ENCODE measurements around the gene ZFC3H1.
A peak's percentile ranks its signal among the peaks of the same experiment; 100 is the strongest.

Gene ZFC3H1

DNA sequence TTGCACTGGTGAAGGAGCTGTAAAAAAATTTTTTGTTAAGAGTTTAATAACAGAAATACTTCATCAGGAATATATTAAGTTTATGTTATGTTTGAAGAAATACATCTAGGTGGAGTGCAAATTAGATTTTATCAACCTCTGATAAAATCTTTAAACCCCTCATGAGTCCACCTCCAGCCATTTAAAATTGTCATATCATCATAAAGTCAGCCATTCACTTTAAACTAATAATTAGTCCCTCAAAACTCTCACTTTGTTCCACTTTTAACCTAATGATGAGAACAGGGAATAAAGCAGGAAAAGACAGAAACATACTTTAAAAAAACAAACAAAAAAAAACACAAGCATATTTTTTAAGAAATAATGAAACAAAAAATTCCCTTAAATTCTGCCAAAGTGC lies 25.1 kb downstream of the ZFC3H1 start:
- DNase-seq (ENCODE audit: low read depth) = no peak

GRCh38 chr12:71636704-71637115 lies 26.9 kb downstream of the ZFC3H1 start:
- DNase-seq (ENCODE audit: low read depth) = peak; percentile 21

GRCh38 chr12:71627438-71628002 lies 36.1 kb downstream of the ZFC3H1 start:
- DNase-seq (ENCODE audit: low read depth) = no peak

GRCh38 chr12:71626768-71627167 lies 36.9 kb downstream of the ZFC3H1 start:
- no peak for DNase-seq (ENCODE audit: low read depth)

DNA sequence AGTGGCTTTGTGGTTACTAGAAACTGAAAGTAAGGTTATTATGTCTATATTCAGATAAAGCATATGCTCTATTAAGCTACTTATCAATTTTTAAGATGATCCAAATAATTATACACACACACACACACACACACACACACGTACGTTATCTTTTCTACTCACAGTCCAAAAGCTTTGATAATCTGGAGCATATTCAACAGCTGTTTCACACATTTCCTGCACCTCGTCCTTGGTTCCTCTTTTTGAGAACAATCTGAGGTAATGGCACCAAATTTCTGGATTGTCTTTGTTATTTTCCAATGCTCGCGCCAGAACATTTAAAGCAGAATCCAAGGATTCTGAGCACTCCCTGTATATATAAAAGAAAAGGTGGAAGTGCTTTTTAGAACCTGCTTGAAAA lies 37.5 kb downstream of the ZFC3H1 start:
- DNase-seq (ENCODE audit: low read depth) = no peak

- no peak for DNase-seq (ENCODE audit: low read depth)
Observed at GRCh38 chr12:71625476-71625875, 38.2 kb downstream of the ZFC3H1 start.

GRCh38 chr12:71621938-71622337 lies 41.7 kb downstream of the ZFC3H1 start:
- DNase-seq (ENCODE audit: low read depth) = no peak

GRCh38 chr12:71610031-71610795 lies 53.4 kb downstream of the ZFC3H1 start:
- no peak for DNase-seq (ENCODE audit: low read depth)

GRCh38 chr12:71607494-71608330 lies 55.9 kb downstream of the ZFC3H1 start:
- no peak for DNase-seq (ENCODE audit: low read depth)

DNA sequence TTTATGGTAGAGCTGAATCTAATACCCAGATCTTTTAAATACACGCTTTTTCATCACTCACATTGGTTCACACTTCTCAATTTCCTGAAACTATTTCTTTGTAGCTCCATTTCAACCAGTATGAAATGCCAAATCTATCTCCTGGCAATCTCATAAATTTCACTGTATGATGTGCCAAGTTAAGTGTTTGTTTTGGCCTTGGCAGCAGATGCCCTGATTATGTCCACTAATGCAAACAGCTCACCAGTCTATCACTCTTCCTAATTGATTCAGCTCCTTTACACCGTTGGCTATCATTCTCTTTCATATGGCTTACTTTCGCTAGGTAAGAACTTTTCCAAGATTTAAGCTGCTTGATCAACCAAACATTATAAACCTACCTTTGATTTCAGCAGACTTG lies 58.6 kb downstream of the ZFC3H1 start:
- DNase-seq (ENCODE audit: low read depth) = no peak

DNA sequence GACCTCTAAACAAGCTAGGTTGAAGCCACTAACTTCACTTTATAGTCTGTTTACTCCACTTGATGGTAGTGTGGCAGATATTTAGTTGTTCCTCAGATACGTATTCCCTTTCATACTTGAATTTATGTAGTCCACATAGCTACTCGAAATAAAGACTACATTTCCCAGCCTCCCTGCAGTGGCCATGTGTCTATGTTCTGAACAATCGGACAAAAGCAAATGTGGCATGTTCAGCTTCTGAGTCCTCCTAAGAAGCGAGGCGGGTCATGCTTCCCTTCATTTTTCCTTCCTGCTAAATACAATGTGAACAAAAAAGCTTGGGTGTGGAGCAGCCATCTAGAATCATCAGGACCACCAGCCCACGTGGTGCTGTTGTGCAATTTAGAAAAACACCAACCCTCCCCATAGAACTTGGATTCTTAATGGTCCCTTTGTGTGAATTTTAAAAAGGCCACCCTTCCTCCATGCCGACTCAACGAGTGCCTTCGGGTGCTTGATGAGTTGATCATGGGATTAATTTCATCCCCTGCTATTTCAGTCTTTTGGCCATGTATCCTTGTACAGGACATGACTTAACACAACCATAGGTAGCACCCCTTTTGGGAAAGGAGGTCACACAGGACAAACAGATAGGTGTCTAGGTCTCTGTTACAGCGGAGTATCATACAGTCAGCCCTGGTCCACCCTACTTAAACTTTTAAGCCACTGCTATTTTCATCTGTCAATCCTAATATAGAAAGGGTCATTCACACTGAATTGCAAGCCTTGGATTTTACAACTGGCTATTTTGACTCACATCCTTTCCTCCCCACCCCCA lies 60.7 kb downstream of the ZFC3H1 start:
- no peak for DNase-seq (ENCODE audit: low read depth)

DNA sequence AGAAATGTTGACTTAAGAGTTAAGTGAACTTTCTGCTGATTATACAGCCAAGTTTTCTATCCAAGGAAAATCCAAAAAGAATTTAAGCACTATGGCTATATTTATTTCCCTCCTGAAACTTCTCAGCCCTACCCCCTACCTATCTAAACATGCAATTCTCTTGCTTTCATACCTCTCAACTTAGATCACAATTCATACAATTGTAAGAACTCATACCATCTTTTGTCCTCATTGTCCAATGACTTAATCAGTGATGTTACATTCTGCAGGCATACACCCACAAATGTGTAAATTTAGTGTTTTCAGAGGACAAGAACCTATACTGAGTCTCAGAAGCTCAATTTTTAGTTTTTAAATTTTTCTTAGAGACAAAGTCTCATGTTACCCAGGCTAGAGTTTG lies 62.1 kb downstream of the ZFC3H1 start:
- no peak for DNase-seq (ENCODE audit: low read depth)

- DNase-seq (ENCODE audit: low read depth) = no peak
Observed at GRCh38 chr12:71599210-71599609, 64.4 kb downstream of the ZFC3H1 start.

DNA sequence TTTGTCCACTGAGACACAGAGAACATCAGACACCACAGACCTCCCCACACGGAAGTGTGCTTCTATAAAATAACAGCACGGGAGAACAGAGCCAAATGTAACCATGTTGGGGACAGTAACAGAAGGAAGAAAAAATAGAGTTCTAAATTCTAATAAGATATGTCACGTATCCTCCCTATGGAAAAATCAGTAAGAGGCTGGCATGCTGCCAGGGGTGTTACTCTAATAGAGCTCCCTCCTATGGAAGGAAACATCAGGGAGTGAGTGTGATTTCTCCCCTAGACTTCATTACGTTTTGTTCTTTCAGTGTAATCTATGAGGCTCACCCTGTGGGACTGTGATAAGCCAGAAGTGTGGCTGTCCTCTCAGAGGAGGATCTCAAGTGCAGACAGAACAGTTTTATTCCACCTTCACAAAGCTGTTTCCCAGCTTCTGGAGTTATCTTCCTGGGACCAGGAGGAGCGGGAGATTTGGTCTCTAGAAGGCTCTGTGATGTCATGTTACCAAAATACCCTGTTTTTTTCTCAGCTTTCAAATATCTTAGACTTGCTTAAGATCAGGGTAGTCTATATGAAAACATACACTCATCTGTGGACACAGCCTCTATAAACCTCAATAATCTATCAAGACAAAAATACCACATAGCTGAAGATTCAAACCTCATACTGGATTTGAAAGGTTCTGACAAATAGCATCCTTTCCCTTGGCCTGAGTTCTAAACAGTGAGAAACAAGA lies 69.3 kb downstream of the ZFC3H1 start:
- no peak for DNase-seq (ENCODE audit: low read depth)

DNA sequence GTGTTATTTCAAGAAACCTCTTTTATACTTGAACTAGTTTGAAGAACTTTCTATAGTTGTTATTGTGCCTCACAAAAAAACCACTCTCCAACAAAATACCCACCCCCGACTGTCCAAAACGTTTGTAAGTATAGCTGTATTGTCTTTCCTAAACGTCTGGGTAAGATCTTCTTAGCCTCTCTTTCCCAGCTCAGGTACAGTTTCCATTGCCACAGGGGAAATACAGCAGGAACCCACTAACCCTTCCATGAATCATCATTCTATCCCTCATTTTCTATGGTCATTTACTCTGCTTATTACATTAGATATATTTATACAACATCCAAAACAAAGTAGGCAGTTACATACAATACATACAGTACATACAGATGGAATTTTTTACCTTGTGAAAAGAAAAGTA lies 70.8 kb downstream of the ZFC3H1 start:
- DNase-seq (ENCODE audit: low read depth) = no peak

- no peak for DNase-seq (ENCODE audit: low read depth)
Observed at GRCh38 chr12:71591601-71592000, 72.0 kb downstream of the ZFC3H1 start.

- no peak for DNase-seq (ENCODE audit: low read depth)
Observed at GRCh38 chr12:71589478-71589881, 74.2 kb downstream of the ZFC3H1 start.

GRCh38 chr12:71587012-71587411 lies 76.6 kb downstream of the ZFC3H1 start:
- no peak for DNase-seq (ENCODE audit: low read depth)

- no peak for DNase-seq (ENCODE audit: low read depth)
Observed at GRCh38 chr12:71585218-71585617, 78.4 kb downstream of the ZFC3H1 start.

- DNase-seq (ENCODE audit: low read depth) = no peak
Observed at GRCh38 chr12:71584356-71584755, 79.3 kb downstream of the ZFC3H1 start.

DNA sequence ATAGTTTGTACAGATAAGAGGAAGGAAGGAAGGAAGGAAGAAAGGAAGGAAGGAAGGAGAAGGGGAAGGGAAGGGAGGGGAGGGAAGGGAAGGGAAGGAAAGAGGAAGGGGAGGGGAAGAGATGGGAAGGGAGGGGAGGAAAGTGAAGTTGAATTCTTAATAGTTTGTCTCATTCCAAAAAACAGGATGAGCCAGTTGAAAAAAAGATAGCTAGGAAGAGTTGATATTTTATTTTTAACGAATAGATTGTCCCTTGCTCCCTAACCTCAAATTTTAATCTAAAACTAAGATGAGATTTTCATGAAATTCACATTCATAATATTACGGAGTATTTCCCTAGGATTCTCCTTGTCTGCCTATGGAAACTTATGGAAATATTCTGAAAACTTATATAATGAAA lies 80.7 kb downstream of the ZFC3H1 start:
- no peak for DNase-seq (ENCODE audit: low read depth)

GRCh38 chr12:71581206-71581605 lies 82.4 kb downstream of the ZFC3H1 start:
- no peak for DNase-seq (ENCODE audit: low read depth)
